NCI-H2029 (cell line): ENCODE measurements around the gene RABL6.
"Not testable (repeated sequence)": the region's sequence is repeated elsewhere in the genome, so short reads cannot be mapped to it uniquely, and the experiment has no call there.

ENCODE experiments used
- DNase-seq: peaks from one replicate; lab custom pipeline; 2025; lab: John Stamatoyannopoulos, UW

RABL6 gene

DNA sequence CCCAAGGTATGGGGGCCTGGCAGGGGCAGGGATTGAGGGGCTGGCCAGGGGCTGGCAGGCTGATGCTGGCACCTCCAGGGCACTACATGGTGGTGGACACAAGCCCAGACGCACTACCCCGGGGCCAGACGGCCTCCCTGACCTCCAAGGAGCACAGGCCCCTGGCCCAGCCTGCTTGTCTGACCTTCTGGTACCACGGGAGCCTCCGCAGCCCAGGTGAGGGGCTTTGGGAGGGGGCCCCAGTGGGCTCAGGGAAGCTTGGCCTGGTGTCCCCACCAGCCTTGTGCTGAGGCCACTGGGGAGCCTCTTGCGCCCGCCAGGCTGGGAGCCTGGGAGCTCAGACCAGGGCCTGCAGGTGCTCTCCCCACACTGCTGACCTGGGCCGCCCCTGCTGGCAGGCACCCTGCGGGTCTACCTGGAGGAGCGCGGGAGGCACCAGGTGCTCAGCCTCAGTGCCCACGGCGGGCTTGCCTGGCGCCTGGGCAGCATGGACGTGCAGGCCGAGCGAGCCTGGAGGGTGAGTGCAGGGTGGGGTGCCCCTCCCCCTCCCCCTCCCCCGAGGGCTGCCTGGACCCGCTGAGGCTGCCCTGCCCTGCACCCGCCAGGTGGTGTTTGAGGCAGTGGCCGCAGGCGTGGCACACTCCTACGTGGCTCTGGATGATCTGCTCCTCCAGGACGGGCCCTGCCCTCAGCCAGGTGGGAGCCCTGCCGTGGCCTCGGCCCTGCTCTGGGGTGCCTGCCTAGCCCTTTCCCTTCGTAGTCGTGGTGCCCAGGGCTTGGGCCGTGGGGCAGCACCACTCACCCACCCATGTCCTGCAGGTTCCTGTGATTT is 50.0 kb downstream of the RABL6 start:
- no peak for DNase-seq

DNA sequence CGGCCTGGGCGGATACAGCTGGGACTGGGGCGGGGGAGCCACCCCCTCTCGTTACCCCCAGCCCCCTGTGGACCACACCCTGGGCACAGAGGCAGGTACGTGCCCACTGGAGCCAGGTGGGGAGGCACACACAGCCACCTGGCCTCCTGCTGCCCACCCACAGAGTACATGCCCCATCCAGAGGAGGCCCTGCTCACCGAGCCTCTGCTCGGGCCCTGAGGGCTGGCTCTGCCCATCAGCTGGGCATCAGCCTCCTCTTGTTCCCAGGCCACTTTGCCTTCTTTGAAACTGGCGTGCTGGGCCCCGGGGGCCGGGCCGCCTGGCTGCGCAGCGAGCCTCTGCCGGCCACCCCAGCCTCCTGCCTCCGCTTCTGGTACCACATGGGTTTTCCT is 50.7 kb downstream of the RABL6 start:
- DNase-seq: no peak

DNA sequence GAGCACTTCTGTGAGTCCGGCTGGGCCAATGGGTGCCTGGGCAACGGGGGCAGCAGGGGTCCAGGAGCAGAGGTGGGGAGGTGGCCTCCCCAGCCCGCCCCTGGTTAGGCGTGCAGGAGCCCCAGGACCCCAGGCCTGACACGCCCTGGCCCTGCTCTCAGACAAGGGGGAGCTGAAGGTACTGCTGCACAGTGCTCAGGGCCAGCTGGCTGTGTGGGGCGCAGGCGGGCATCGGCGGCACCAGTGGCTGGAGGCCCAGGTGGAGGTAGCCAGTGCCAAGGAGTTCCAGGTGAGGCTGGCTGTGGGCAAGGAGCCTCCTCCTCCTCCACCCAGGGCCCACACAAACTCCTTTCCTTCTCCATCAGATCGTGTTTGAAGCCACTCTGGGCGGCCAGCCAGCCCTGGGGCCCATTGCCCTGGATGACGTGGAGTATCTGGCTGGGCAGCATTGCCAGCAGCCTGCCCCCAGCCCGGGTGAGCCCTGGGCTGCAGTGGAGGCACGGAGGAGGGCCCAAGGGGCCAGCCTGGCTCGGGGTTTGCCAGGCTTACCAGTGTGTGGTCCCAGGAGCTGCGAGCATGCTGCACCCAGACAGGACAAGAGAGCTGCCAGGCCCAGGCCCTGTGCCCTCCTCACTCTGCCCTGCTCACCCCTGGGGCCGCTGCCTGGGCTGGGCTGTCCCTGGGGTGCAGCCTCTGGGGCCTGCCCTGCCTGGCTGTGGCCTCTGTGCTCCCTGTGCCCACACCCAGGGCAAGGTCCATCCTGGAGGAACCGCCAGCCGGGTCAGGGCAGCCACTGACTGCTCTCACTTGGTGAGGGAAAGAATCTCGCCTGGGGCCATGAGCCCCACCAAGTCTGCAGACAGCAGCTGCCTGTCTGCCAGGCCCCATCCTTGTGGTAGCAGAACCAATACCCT is 51.4 kb downstream of the RABL6 start:
- DNase-seq: peak; percentile 78

DNA sequence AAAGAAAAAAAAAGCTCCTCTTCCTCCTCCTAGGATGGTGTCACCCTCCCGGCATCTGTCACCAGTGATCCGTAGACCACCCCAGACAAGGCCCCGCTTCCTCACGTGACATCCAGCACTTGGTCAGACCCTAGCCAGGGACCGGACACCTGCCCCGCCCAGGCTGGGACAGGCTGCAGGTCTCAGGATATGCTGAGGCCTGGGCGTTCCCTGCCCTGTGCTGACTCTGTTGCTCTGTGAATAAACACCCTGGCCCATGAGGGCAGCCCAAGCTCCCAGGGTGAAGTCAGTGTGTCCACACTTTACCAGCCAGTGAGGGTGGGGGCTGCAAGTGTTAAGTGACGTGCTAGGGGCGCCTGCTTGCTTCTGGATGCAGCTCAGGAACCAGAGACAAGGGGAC is 52.8 kb downstream of the RABL6 start:
- DNase-seq: no peak

DNA sequence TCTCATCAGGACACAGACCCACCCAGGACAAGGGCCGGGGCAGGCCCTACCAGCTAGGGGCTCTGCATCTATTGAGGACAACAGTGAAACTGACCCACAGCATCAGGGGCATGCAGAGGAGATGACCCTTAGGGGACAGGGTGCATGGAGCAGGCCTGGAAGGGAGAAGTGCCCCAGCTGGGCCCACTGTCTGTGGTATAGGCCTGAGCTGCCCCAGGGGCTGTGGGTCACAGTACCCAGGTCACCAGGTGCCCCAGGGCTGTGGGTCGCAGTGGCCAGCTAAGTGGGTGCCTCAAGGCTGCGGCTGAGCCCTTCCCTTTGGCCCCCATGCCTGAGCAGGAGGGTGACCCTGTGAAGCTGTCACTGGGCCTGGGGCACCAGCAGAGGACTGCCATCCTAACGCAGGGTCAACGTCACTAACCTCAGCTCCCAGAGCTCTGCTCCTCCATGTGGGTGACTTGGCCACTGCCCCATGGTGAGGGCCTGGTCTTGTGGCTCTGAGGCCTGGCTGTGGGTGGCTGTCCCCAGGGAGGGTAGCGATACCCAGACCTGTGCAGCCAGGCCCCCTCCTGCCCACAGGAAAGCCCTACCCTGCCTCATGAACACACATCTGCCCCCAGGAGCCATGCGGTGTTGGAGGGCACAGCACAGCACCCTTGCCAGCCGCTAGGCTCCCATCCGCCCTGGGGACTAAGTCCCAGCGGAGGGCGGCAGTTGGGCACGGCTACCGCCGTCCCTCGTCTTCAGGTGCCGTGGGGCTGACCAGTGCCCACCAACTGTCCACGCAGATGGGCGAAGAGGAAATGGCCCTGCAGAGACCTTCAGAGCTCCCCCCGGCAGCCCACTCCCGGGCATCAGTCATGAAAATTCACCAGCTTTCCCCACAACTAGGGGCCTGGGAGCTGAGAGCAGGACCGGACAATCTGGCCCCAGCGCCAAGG is 53.5 kb downstream of the RABL6 start:
- DNase-seq: no peak

DNA sequence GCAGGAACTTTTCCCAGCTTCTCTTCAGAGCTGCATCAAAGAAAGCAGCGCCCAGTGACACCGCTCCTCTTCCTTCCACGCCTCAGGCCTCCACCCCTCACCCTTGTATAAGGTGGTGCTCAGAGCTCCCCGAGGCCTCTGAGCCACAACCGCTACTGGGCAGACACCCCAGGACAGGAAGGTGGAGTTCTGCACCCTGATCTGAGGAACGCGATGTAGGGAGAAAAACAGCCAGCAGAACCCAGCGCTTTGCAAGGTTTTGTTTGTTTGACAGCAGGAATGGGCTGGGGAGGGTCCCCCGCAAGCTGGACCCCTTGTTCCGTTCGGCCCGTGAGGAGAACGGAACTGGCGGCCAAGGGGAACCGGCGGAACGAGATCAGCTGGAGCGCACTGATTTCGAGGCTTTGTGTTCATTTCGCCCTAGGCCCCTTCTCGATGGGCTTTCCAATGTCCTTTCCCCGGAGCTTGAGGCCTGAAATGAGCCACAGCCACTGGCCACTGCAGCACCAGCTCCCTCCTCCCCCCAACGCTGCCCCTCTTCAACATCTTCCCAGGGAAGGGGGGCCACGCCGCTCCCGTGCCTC is 54.2 kb downstream of the RABL6 start:
- DNase-seq: no peak

DNA sequence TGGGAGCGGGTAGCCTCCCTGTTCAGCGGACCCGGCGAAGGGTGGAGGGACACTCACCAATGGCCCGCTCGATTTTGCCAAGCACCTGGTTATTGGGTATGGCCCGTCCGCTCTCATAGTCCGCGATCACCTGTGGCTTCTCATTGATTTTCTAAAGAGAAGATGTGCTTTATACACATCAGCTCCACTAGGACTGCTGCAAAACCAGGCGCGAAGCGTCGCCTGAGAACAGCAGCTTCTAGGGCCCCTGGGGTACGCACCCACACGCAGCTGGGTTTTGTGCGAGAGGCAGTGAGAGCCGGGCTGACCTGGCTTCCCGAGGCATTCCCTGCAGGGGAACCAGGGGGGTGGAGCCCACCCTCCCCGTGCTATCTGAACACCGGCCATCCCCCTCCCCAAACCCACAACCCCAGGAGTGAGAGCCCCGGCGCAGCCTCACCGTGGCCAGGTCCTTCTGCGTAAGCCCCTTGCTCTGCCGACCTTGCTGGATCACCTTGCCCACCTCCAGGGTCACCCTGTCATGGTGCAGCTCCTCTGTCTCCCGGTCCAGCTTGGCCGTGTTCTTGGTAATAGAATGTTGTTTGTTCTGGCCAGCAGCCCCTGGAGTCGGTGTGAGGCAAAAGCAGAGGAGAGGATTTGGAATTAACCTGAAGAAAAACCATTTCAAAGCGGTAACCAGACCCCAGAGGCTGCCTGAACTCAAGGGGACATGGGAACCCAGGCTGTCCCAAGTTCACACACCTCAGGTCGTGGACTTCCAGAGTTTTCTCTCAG is 55.3 kb downstream of the RABL6 start:
- no peak for DNase-seq

DNA sequence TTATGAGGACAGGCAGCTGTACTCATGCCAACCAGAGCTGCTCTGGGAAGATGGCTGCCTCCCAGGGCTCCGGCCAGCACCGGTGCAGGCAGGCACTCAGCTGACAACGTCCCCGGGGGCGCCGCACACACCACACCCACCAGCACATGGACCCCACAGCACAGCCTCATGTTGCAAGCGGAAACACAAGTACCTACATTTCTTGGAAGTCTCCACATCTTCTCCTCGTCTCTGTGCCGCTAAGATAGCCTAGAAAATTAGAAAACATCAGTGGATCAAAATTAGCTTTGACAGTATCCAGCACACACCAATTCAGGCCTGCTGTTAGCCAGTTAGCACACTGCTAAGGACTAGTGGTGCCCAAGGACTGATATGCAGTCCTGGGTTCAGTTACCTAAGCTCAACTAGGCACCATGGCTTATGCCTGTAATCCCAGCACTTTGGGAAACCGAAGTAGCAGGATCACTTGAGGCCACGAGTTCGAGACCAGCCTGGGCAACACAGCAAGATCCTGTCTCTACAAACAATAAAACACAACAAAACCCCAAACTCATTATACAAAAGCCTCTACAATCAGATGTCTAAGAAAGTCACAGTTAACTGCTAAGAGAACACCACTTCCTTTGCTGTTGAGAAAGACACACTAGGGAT is 56.0 kb downstream of the RABL6 start:
- DNase-seq: no peak

DNA sequence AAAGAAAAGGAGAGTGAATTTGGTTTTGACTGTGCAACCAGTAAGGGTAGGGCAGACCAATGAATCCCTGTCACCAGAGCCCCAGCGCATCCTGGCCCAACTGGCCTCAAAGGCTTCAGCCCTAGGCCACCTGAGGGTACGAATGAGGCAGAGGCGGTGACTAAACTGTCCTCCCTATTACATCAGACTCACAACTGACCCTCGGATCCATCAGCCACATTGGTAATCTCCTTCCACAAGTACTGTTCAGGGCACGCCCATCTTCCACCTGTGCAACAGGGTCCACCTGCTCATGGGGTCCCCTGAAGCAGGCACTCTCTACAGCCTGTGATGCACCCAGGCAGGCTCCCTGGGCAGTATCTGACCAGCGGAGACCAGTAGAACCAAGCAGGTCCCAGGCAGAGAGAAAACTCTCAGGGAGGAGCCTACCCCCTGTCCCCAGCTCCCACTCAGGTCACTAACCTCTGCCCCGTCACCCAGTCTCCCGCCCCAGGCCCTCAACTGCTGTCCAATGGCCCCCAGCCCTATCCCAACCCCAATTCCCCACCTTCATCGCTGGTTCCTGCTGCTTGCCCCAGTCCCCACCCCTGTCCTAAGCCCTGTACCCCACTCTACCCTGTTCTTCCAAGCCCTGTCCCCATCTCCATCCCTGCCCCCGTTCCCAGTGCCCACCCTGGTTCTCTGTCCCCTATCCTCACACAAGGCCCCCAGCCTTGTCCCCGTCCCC is 57.5 kb downstream of the RABL6 start:
- DNase-seq: no peak

DNA sequence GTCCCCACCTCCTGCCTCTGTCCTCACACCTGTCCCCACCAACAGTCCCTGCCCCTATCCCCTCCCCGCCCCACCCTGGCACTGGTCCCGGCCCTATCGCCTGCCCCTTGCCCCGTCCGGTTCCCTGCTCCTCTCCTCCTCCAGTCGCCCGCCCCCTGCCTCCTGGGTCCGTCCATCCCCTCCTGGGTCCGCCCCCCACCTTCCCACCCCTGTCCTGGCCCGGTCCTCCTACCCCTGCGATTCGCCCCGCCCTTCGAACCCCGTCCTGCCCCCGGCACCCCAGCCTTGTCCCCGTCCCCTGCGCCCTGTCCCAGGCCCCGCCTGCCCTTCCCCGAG is 58.0 kb downstream of the RABL6 start:
- no peak for DNase-seq

DNA sequence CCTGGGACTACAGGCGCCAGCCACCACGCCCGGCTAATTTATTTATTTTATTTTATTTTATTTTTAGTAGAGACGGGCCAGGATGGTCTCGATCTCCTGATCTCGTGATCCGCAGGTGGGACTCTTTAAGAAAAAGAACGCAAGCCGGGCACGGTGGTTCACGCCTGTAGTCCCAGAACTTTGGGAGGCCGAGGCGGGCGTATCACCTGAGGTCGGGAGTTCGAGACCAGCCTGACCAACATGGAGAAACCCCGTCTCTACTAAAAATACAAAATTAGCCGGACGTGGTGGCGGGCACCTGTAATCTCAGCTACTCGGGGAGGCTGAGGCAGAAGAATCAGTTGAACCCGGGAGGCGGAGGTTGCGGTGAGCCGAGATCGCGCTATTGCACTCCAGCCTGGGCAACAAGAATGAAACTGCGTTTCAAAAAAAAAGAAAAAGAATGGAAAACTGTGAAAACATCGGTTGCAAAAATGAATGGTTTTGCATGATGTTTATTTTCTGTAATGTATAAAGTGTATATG is 59.2 kb downstream of the RABL6 start:
- not testable (repeated sequence) for DNase-seq

DNA sequence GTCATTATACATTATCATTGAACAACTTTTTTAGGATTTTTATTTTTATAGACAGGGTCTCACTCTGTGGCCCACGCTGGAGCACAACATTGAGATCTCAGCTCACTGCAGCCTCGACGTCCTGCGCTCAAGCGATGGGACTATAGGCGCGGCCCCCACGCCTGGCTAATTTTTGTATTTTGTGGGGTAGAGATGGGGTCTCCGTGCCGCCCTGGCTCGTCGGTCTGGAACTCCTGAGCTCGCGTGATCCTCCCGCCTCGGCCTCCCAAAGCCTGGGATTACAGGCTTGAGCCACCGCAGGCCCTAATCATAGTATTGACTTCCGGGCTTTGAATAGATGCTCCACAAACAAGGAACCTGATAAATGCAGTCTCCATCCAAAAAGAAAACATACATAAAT is 59.7 kb downstream of the RABL6 start:
- no peak for DNase-seq

DNA sequence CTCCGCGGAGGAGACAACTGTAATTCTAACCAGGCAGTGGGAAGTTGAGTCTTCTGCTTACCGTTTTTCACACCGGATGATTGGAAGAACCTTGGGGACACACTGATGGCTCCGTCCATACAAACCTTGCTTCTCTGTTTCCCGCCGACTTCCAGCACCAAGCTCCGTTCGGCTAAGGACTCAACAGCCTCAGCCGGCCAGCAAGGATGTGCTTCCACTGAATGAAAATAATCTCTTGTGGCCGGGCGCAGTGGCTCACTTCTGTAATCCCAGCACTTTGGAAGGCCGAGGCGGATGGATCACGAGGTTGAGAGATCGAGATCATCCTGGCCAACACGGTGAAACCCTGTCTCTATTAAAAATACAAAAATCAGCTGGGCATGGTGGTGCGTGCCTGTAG is 60.2 kb downstream of the RABL6 start:
- DNase-seq: no peak

DNA sequence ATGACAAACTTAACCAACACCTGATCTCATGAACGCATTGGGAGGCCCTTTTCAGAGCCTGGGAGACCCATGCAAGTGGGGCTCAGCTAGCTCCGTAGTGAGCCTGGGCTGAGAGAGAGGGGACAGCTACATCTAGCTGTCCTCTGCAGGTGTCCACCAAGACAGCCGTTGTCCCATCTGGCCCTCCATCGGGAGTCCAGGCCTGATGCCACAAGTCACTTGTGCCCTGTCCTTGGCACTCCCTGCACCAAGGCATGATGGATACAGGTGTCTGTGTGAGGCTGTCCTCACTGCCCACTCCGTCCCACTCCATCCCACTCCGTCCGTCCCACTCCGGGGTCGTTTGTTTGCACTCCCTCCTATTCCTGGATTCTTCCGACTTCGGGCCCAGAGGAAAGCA is 60.9 kb downstream of the RABL6 start:
- DNase-seq: no peak

DNA sequence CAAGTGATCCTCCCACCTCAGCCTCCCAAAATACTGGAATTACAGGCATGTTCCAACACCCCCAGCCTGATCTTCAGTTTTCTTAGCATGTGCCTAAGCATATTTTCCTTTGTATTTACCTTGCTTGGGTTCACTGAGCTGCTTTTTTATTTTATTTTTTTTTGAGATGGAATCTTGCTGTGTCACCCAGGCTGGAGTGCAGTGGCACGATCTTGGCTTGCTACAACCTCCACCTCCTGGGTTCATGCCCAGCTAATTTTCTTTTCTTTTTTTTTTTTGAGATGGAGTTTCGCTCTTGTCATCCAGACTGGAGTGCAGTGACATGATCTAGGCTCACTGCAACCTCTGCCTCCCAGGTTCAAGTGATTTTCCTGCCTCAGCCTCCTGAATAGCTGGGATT is 61.9 kb downstream of the RABL6 start:
- DNase-seq: not testable (repeated sequence)

DNA sequence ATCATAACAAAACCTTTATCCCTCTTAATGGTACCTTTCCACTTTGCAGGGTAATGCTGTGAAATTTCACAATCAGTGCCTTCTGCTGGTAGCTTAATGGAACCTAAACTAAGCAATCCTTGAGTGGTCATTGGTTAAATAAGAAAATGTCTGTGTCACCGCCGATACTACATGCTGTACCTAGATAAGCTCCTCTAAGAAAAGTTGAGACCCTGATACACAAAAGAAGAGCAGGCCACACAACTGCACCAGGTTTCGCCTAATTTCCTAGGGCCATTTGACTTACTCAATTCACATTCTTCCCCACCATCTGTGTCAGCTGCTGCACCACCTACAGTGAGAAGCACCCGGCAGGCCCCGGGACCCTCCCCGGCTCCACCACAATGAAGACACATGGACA is 67.4 kb downstream of the RABL6 start:
- no peak for DNase-seq

DNA sequence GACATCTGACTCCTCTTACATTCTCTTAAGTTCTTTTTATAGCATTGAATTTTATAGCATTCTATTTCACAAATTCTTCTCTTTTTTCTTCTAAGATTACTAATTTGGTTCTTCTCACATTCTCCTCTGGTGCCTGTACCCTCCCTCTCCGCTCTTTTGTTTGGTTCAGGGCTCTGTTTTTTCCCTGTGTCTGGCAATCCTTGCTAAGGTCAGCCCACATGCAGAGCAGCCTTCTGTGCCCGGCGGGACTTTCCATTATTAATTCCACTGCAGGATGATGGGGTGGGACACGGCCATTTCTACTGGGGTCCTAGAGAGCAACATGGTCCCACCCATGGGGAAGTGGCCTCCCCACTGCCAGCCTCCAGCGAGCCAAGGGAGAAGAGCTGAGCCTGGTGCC is 68.7 kb downstream of the RABL6 start:
- DNase-seq: no peak

DNA sequence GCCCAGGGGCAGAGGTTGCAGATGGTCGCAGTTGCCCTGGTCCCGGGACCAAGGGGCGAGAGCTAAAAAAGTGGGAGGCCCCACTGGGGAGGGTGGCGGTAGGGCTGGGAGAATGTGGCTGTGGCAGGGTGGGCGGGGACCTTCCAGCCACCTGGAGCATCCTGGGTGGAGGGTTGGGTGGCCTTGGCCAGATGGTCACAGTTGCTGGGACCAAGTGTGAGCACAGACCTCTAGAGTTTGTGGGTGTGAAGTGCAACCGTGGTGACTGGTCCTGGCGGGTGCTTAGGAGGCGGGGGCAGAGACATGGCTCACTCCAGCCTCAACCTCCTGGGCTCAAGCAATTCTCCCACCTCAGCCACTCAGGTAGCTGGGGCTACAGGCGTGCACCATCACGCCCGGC is 72.9 kb downstream of the RABL6 start:
- DNase-seq: no peak

DNA sequence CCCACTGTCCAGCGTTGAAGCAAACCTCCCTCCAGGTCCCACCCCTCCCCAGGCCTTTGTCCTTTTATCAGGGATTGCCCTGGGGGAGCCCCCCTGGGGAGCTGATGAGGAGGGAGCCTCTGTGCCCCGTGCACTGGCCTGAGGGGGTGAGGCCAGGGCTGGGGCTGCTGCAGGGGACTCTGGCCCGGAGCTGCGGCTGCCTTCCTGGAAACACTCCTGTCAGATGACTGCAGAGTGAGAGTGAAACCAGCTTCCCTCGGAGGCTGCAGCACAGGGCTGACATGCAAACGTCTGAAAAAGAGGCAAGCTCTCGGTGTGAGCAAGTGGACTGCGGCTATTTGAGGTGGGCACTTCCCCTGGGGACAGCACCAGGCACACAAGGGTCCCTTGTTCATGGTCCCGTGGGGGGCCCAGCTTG is 74.0 kb downstream of the RABL6 start:
- DNase-seq: no peak
